Measurements from ENCODE around the gene BMPR1A. TPM values are rescaled to one million over a fixed set of nuclear protein-coding genes. Genes with fewer than 3 reads are reported as not detected.

BMPR1A gene
- 37.8 and 48.9 TPM in 2 replicates for total RNA-seq

GRCh38 chr10:86756511-86757112, at the start of gene BMPR1A:
Gene BMPR1A (plus strand): TSS chr10:86756619. CDS start chr10:86876019, 119,400 bp downstream.

GRCh38 chr10:86957471-86958115, 201.2 kb downstream of the BMPR1A start, which contains the start of gene MMRN2:
Gene MMRN2 (minus strand): TSS chr10:86957615. CDS start chr10:86957541, 74 bp downstream.

GRCh38 chr10:86958116-86958900, 201.9 kb downstream of the BMPR1A start, which contains the start of gene SNCG:
Gene SNCG (plus strand): TSS chr10:86958599. CDS start chr10:86958698, 99 bp downstream.

GRCh38 chr10:86968271-86968993, 212.0 kb downstream of the BMPR1A start, which contains the start of gene ADIRF:
Gene ADIRF (plus strand): TSS chr10:86968482. CDS start chr10:86968545, 63 bp downstream.

Small RNA genes lying within 50 kb of the gene (small RNA-seq; reads per million reads assigned to genes)
- gene RNU1-19P: 0.93 reads per million, percentile 55 among the genes with 10 or more reads in this experiment

Other genes with a start within 250 kb of the BMPR1A start
- gene WAPL, start 234.8 kb upstream of the BMPR1A start, total RNA-seq: 32.3 and 49.7 TPM in 2 replicates
- gene OPN4, start 102.1 kb upstream of the BMPR1A start, total RNA-seq: not detected in 2 replicates
- under 0.01 TPM in 2 replicates for gene LDB3, start 88.1 kb upstream of the BMPR1A start, total RNA-seq
- 4.4 and 4.7 TPM in 2 replicates for gene MMRN2, start 201.0 kb downstream of the BMPR1A start, total RNA-seq
- gene SNCG, start 202.0 kb downstream of the BMPR1A start, total RNA-seq: 9.2 and 18.7 TPM in 2 replicates
- 35.2 and 51.1 TPM in 2 replicates for gene ADIRF, start 211.9 kb downstream of the BMPR1A start, total RNA-seq

Data from subcutaneous preadipocyte (primary cell).